HG03135 (cell line): Measurements from ENCODE around the gene CFAP77.

Experiments used
- ATAC-seq: cut with Tn5 transposase; IDR thresholded peaks from one replicate; pipeline ENCODE4 v1.9.1; 2021; ENCODE audit warnings: mild to moderate bottlenecking, moderate library complexity; ENCODE audit not compliant: unreplicated experiment

CFAP77 gene

DNA sequence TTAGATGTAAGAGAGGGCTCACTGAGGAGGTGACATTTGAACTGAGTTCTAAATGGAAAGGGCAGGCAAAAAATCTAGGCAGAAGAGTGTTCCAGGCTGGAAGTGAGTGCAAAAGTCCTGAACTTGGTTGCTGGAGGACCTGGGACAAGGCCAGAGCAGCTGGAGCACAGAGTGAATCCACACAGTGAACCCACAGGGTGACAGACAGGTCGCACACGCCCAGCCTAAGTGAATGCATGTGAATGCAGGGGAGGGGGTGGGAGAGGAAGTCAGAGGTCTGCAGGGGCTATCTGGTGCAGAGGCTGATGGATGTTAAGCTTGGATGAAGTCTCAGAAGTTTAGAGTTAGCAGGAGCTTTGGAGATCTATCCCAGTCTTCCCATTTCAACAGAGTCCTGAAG lies 2.8 kb upstream of the CFAP77 start:
- no peak for ATAC-seq

GRCh38 chr9:132408521-132408920 lies 1.5 kb upstream of the CFAP77 start:
- no peak for ATAC-seq

DNA sequence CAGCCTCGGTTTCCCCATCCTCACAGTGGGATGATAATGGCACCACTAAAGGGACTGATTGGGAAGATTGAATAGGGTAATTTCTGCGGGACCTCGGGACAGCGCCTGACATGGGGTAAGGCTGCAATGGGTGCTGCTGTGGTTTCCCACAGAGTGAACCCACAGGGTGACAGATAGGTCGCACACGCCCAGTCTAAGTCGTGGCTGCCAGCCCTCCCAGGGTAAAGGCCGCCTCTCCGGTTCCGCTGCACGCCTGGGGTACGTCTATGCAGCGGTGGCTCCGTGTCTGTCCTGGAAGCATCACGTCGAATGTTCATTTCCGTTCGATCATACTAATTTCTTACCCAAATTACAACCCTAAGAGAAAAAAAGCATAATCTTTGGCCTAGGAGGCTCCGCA lies 631 bp downstream of the CFAP77 start:
- no peak for ATAC-seq

DNA sequence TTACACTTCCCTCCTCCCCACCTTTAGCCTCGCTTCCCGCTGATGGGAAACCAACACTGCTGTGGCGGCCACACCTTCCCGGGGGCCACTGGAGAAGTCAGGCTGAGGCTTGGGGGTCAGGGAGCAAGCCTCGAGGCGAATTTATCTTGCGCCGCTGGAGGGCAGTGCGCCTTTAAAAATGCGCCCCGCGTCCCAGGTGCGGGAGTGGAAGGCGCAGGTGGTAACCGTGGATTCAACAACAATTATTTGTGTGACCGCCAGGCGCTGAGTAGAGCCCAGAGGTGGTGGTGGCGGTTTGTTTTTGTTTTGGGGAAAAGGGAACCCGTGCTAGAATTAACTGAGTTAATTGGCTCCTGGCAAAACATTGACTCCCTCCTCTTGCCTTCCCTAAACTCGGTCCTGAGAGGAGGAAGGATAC lies 1.1 kb downstream of the CFAP77 start:
- no peak for ATAC-seq

DNA sequence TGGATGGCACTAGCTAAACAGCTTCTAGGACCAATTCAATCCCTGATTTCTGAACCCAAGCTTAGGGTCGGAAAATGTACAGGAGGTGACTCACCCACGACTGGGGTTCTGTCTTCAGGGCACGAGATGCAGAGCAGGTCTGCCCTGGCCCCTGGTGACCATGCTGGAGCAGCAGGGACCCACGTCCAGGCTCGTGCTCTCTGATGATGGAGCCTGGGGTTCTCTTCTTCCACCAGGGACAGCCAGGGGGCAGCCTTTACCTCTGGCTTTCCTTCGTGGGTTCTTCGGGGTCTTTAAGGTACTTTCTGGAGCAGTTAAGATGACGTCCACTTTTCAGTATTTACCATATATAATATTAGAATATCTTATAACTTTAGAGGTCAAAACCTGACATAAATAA lies 2.1 kb downstream of the CFAP77 start:
- no peak for ATAC-seq

- ATAC-seq = no peak
Measured at GRCh38 chr9:132413926-132414325, 3.9 kb downstream of the CFAP77 start.

- no peak for ATAC-seq
Measured at GRCh38 chr9:132414731-132415130, 4.7 kb downstream of the CFAP77 start.

- ATAC-seq = no peak
Measured at GRCh38 chr9:132415181-132415580, 5.2 kb downstream of the CFAP77 start.

DNA sequence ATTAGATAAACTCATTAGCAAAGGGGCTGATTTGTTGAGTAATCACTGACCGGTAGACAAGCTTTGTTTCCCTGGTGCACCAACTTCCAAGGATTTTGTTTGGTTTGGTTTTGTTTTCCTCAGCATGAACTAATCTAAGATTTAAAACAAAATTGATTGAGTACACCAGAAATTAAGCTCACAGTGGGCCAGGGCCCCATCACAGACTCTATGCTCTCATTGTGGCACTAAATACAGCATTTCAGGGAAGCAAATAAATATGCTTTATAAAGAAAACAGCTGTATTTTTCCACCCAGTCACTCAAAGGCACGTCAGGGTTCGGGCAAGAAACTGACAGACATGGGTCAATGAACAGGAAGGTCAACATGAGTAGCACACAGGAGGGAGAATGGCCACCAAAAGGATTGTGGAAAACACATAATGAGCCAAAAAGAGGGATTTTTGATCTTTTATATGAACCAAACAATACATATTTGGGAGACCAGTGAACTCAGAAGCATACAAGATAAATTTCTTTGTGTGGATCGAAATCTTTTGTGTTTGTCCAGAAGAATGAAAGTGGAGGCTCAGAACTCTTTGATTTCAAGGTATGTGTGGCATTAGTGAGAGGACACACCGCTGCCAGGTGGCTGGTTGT lies 8.8 kb downstream of the CFAP77 start:
- no peak for ATAC-seq

- no peak for ATAC-seq
Measured at GRCh38 chr9:132422574-132422973, 12.6 kb downstream of the CFAP77 start.

DNA sequence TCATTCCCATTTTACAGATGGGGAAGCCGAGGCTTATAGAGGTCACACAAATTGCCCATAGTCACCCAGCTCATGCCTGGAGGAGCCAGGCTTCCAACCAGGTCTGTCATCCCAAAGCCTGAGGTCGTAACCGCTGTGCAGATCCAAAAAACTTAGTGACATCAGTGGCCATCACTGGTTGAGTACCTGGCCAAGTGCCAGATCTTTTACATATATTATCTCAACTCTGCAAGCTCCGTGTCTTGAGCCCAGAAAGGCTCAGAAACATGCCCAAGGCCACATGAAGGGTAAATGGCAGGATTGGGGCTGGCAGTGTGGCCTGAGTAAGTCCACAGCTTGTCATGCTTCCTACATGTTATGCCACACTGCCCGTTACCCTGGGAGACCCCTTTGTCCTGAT lies 13.5 kb downstream of the CFAP77 start:
- ATAC-seq = no peak

GRCh38 chr9:132424857-132425674 lies 15.1 kb downstream of the CFAP77 start:
- no peak for ATAC-seq

DNA sequence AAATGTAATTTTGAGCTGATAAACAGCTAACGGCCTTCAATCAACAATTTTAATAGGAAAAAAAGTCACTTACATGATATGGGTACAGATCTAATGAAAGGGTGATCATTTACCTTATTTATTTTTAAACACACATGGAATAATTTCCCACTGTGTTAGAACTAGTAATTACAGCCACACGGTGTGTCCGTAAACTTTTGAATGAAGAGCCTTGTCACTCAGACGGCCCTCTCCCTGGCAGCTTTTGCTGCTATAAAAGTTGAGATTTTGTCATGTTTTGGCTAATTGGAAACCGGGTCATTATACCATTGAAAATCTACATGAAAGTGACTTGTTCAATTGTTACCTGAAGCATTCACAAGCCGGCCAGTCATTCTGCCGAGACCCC lies 15.7 kb downstream of the CFAP77 start:
- no peak for ATAC-seq

- no peak for ATAC-seq
Measured at GRCh38 chr9:132426639-132427414, 16.8 kb downstream of the CFAP77 start.

- ATAC-seq = no peak
Measured at GRCh38 chr9:132430998-132431397, 21.0 kb downstream of the CFAP77 start.

DNA sequence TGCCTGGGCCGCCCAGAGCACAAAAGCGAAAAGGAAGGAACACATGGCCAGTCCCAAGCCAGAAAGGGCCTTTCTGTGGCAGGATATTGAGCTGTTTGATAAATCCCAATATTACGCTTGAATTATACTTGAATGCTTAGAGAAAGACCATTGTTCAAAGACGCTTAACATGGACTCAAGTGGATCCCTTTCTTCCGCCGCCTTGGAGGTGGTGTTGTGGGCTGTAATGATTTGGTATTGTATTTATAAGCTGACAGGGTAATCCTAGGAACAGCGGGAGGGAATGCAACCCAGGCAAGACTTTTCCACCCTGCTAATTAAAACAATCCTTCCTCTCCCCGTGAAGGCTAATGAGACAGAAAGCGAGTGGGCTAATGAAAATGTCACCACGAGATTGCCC lies 24.9 kb downstream of the CFAP77 start:
- ATAC-seq = no peak

DNA sequence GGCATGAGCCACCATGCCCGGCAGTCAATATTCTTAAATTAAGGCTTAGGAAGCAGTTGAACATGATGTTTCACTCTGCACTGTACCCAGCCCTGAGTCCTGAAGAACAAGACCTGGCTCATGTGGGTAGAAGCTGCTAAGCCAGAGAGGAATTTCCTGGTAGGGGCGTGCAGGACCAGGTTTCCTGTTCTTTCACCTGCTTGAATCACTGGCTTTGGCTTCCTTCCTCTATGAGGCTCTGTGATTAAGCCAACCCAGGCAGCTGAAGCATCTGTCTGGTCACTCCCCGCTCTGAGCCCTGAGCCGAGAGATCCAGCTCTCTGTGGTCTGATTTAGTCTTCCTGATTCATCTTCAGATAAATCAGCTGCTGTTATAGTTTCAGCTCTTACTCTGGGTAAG lies 29.1 kb downstream of the CFAP77 start:
- ATAC-seq = no peak

DNA sequence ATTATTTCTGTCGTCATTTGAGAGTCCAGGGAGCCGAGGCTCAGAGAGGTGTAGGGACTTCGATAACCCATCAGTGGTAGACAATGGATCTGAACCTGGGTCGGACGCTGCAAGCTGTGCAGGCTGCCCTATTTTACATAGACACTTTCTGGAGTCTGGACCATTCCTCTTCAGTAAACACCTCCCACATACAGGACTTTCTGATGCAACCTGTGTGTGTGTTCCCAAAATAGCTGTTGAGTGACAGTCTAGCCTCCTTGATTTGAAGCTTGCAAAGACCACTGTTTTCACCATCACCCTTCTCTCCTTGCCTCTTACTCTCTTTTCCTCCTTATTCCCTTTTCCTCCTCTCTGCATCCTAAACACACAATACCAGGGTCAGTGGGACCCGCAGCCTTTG lies 30.7 kb downstream of the CFAP77 start:
- ATAC-seq = no peak

DNA sequence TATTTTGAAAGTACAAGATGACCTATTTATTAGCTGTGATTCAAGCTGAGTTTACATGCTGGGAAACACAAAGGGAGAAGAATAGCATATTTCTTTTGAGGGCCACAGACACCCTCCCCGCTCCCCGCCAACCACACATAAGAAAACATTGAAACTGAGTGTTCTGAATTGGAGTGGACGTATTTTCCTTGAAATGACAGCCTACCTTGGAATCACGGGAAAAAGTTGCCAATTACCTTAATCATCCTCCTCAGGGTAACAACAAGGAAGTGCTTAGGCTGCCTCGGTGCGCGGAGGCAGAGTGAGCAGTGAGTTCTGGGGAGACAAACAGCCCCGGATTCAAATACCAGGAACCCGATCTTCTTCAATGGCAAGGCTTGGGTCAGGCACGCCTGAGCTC lies 31.4 kb downstream of the CFAP77 start:
- ATAC-seq = no peak

DNA sequence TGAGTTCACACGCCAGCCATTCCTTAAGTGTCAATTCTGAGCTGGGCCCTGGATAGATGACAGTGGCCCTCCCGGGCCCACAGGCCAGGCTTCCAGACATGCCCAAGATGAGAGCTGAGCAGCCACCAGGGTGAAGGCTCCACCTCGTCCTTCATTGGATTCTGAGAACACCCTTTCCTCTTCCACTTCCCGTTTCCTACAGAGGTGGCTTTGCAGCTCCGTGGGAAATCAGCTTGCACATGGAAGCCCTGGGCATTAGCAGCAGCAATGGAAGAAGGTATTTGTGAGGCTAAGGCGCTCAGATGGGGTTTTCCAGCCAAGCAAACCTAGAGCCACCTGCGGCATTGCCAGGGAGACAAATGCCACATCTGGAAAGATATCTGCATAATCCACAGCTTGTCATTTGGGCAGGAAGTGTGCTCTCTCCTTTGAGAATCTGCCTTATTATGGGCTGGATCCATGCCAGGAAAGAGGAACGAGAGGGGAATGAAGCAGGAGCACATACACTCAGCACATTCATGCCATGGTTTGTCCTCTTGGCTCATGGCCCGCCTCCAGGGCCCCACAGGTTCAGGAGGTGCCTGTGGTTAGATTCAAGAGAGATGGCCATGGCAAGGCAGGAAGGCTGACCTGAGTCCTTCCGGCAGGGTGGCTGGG lies 34.1 kb downstream of the CFAP77 start:
- ATAC-seq = no peak

DNA sequence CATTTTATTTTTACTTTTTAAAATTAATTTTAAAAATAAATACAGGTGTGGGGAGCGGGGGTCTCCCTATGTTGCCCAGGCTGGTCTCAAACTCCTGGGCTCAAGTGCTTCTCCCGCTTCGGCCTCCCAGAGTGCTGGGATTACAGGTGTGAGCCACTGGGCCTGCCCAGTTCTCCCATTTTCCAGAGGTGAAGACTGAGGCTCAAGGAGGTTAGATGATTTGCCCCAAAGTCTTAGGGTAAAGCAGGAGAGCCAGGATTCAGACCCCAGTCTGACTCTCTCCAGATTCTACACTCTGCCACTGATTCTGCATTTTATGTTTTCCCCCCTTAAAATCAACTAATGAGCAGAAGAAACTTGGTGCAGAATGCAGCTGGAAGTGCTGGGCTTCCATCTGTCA lies 36.9 kb downstream of the CFAP77 start:
- no peak for ATAC-seq
